Measurements from ENCODE around the gene NUDT14. TPM values are rescaled to one million over a fixed set of nuclear protein-coding genes. Genes with fewer than 3 reads are reported as not detected.

NUDT14 gene
- total RNA-seq, 2 donors from 2014 or later, result 17.1 to 18.9 TPM

GRCh38 chr14:105150368-105151083, 30.6 kb downstream of the NUDT14 start:
- Histone ChIP-seq H3K27me3 (no peaks in the 10 kb centered on the region), H3K36me3 (peaks cover 39% of the 10 kb centered on the region), H3K9me3 (no peaks in the 10 kb centered on the region), H3K27ac (no peak overlapping the region), H3K4me3 (no peak overlapping the region), H3K4me1 (peaks cover 0 to 39% of the 10 kb centered on the region in 2 donors)
- TF ChIP-seq CTCF (IDR thresholded peaks at IDR 0.05), result no peak
- DNase-seq (ENCODE audit: low spot score), result no peak

GRCh38 chr14:105150026-105150367, 31.1 kb downstream of the NUDT14 start:
- peaks cover 0 to 33% of the 10 kb centered on the region in 2 donors for H3K4me1 ChIP-seq
- DNase-seq (ENCODE audit: low spot score), result no peak
- no peaks in the 10 kb centered on the region for H3K27me3 ChIP-seq
- H3K27ac ChIP-seq, result no peak overlapping the region
- no peak overlapping the region for H3K4me3 ChIP-seq
- peaks cover 35% of the 10 kb centered on the region for H3K36me3 ChIP-seq
- no peak for TF ChIP-seq CTCF (IDR thresholded peaks at IDR 0.05)
- no peaks in the 10 kb centered on the region for H3K9me3 ChIP-seq

GRCh38 chr14:105149146-105149781, 31.8 kb downstream of the NUDT14 start:
- Histone ChIP-seq H3K9me3 (no peaks in the 10 kb centered on the region), H3K4me3 (no peak overlapping the region), H3K27me3 (no peaks in the 10 kb centered on the region), H3K27ac (no peak overlapping the region), H3K36me3 (peaks cover 35% of the 10 kb centered on the region), H3K4me1 (peaks cover 0 to 28% of the 10 kb centered on the region in 2 donors)
- no peak for DNase-seq (ENCODE audit: low spot score)
- TF ChIP-seq CTCF (IDR thresholded peaks at IDR 0.05), result no peak

GRCh38 chr14:105148604-105149145, 32.4 kb downstream of the NUDT14 start:
- no peak for DNase-seq (ENCODE audit: low spot score)
- Histone ChIP-seq H3K36me3 (peaks cover 35% of the 10 kb centered on the region), H3K9me3 (no peaks in the 10 kb centered on the region), H3K27me3 (no peaks in the 10 kb centered on the region), H3K4me3 (no peak overlapping the region), H3K27ac (no peak overlapping the region), H3K4me1 (peaks cover 0 to 22% of the 10 kb centered on the region in 2 donors)
- TF ChIP-seq CTCF (IDR thresholded peaks at IDR 0.05), result no peak

GRCh38 chr14:105147671-105148603, 33.2 kb downstream of the NUDT14 start:
- no peaks in the 10 kb centered on the region for H3K27me3 ChIP-seq
- peaks cover 0 to 14% of the 10 kb centered on the region in 2 donors for H3K4me1 ChIP-seq
- no peaks in the 10 kb centered on the region for H3K9me3 ChIP-seq
- no peak for DNase-seq (ENCODE audit: low spot score)
- no peak for TF ChIP-seq CTCF (IDR thresholded peaks at IDR 0.05)
- no peak overlapping the region for H3K27ac ChIP-seq
- H3K4me3 ChIP-seq, result no peak overlapping the region
- H3K36me3 ChIP-seq, result peaks cover 35% of the 10 kb centered on the region

Data from right atrium auricular region (tissue), 2 donors.